GM21825 (cell line): ENCODE measurements around the gene SSH3.

ENCODE experiments used
- ATAC-seq: cut with Tn5 transposase; IDR thresholded peaks from one replicate; pipeline ENCODE4 v1.9.1; 2021; ENCODE audit warnings: mild to moderate bottlenecking, moderate library complexity; ENCODE audit not compliant: unreplicated experiment

Gene SSH3

GRCh38 chr11:67267188-67268080, 35.9 kb upstream of the SSH3 start:
- no peak for ATAC-seq

- ATAC-seq: no peak
Observed at GRCh38 chr11:67268081-67268961, 35.0 kb upstream of the SSH3 start.

GRCh38 chr11:67268962-67269268, 34.4 kb upstream of the SSH3 start:
- no peak for ATAC-seq

GRCh38 chr11:67269401-67270255, 33.7 kb upstream of the SSH3 start:
- ATAC-seq: no peak

- no peak for ATAC-seq
Observed at GRCh38 chr11:67270256-67271204, 32.8 kb upstream of the SSH3 start.

GRCh38 chr11:67271205-67271540, 32.2 kb upstream of the SSH3 start:
- ATAC-seq: no peak

GRCh38 chr11:67271541-67272284, 31.6 kb upstream of the SSH3 start:
- ATAC-seq: no peak

GRCh38 chr11:67272327-67273259, 30.7 kb upstream of the SSH3 start:
- no peak for ATAC-seq

GRCh38 chr11:67273260-67273990, 29.9 kb upstream of the SSH3 start:
- no peak for ATAC-seq

- ATAC-seq: no peak
Observed at GRCh38 chr11:67274768-67275605, 28.3 kb upstream of the SSH3 start.

GRCh38 chr11:67275606-67276409, 27.5 kb upstream of the SSH3 start:
- no peak for ATAC-seq

- no peak for ATAC-seq
Observed at GRCh38 chr11:67276781-67277230, 26.5 kb upstream of the SSH3 start.

GRCh38 chr11:67277231-67277961, 25.9 kb upstream of the SSH3 start:
- peak; percentile 62 for ATAC-seq

GRCh38 chr11:67278135-67278938, 25.0 kb upstream of the SSH3 start:
- ATAC-seq: no peak
